H1 (cell line): ENCODE measurements around the gene BRINP3. TPM values are rescaled to one million over a fixed set of nuclear protein-coding genes. Genes with fewer than 3 reads are reported as not detected.

Experiments
- CTCF ChIA-PET: fragments of 300-600 bp; sonication (Branson Sonifier 250); formaldehyde crosslinking; loops from one replicate; lab custom pipeline; 2021; ENCODE audit not compliant: partially characterized antibody; lab: Charles Lee
- POLR2A ChIA-PET: fragments of 300-600 bp; sonication (Branson Sonifier 250); formaldehyde crosslinking; loops from one replicate; lab custom pipeline; 2021; ENCODE audit warnings: inconsistent platforms; ENCODE audit not compliant: partially characterized antibody; lab: Charles Lee
- DNase-seq, 2 experiments: peaks; one replicate each; pipeline versions ENCODE4 v3.0.0 to v3.0.0-alpha.2; 2010 to 2022; ENCODE audit warnings: low spot score in 2 of 2, low read depth in 1 of 2, mixed read lengths in 1 of 2
- FAIRE-seq: peaks from 2 replicates; lab custom pipeline; 2011; peaks lifted over from hg19 to GRCh38; lab: Jason Lieb, UNC
- H2AFZ ChIP-seq: 2 replicates; pipeline ENCODE4 v1.8.1; 2012; ENCODE audit warnings: low read length, inconsistent platforms
- H2AK5ac ChIP-seq: 2 replicates; pipeline ENCODE4 v1.6.1; 2013; ENCODE audit warnings: low read depth, low read length
- H2BK120ac ChIP-seq: replicated peaks from 2 replicates; pipeline ENCODE3; 2013; ENCODE audit warnings: low read depth, low read length, inconsistent platforms
- H2BK12ac ChIP-seq: 2 replicates; pipeline ENCODE4 v1.6.1; 2013; ENCODE audit warnings: low read depth, low read length
- H2BK15ac ChIP-seq: 2 replicates; pipeline ENCODE4 v1.6.1; 2013; ENCODE audit warnings: low read length
- H2BK20ac ChIP-seq: 2 replicates; pipeline ENCODE4 v1.6.1; 2013; ENCODE audit warnings: low read length
- H2BK5ac ChIP-seq: 2 replicates; pipeline ENCODE4 v1.6.1; 2013; ENCODE audit warnings: low read depth, low read length
- H3K14ac ChIP-seq: 2 replicates; pipeline ENCODE4 v1.6.1; 2013; ENCODE audit warnings: inconsistent platforms; ENCODE audit not compliant: insufficient read length
- H3K18ac ChIP-seq: 2 replicates; pipeline ENCODE4 v1.6.1; 2013; ENCODE audit warnings: low read length; ENCODE audit errors: extremely low read depth
- H3K23ac ChIP-seq: 2 replicates; pipeline ENCODE4 v1.6.1; 2013; ENCODE audit warnings: inconsistent platforms; ENCODE audit not compliant: insufficient read length
- H3K23me2 ChIP-seq: 2 replicates; pipeline ENCODE4 v1.6.1; 2013; ENCODE audit warnings: low read depth, low read length
- H3K27ac ChIP-seq: 2 replicates; pipeline ENCODE4 v1.6.1; 2011; ENCODE audit warnings: low read depth, low read length, inconsistent platforms
- H3K27me3 ChIP-seq, 4 experiments: replicated peaks in 1 of 4; 1 replicate in 1 of 4; 2 replicates in 3 of 4; pipeline versions ENCODE4 v1.6.1 to v1.8.1; 2011 to 2013; ENCODE audit warnings: low read length in 3 of 4, mild to moderate bottlenecking in 3 of 4, inconsistent platforms in 2 of 4, mixed read lengths in 2 of 4, moderate library complexity in 1 of 4; ENCODE audit not compliant: control insufficient read depth in 3 of 4, insufficient read depth in 3 of 4; ENCODE audit errors: extremely low read depth in 1 of 4
- H3K36me3 ChIP-seq, 4 experiments: 2 replicates each; pipeline versions ENCODE4 v1.6.1 to v1.8.1; 2011 to 2013; ENCODE audit warnings: mild to moderate bottlenecking in 4 of 4, low read length in 3 of 4, moderate library complexity in 2 of 4, control low read depth in 1 of 4, inconsistent platforms in 1 of 4; ENCODE audit not compliant: insufficient read depth in 4 of 4, control insufficient read depth in 2 of 4
- H3K4ac ChIP-seq: replicated peaks from 2 replicates; pipeline ENCODE3; 2013; ENCODE audit warnings: low read length, low read depth, mixed read lengths, inconsistent platforms; ENCODE audit not compliant: insufficient read length
- H3K4me1 ChIP-seq, 4 experiments: replicated peaks in 1 of 4; 1 replicate in 1 of 4; 2 replicates in 3 of 4; pipeline versions ENCODE4 v1.6.1 to v1.8.1; 2011 to 2013; ENCODE audit warnings: low read length in 3 of 4, inconsistent platforms in 2 of 4, mixed read lengths in 1 of 4; ENCODE audit not compliant: insufficient read depth in 4 of 4, control insufficient read depth in 3 of 4
- H3K4me2 ChIP-seq, 2 experiments: 2 replicates each; pipeline versions ENCODE4 v1.6.1 to v1.8.1; 2011 to 2013; ENCODE audit warnings: low read depth in 2 of 2, low read length in 2 of 2, control low read depth in 1 of 2, inconsistent platforms in 1 of 2, mild to moderate bottlenecking in 1 of 2; ENCODE audit not compliant: insufficient read depth in 1 of 2
- H3K4me3 ChIP-seq, 4 experiments: fragments of 200-600, 300-600 bp in 1 of 4; sonication (generic), shearing (Covaris generic), sonication (Bioruptor Twin) in 1 of 4; 2 replicates each; pipeline versions ENCODE4 v1.5.1 to v1.8.1; 2011 to 2016; ENCODE audit warnings: low read length in 4 of 4, low read depth in 3 of 4, control low read depth in 2 of 4, inconsistent platforms in 2 of 4, mild to moderate bottlenecking in 2 of 4, mixed read lengths in 1 of 4, moderate library complexity in 1 of 4; ENCODE audit not compliant: insufficient read depth in 2 of 4; ENCODE audit errors: extremely low read depth in 1 of 4
- H3K56ac ChIP-seq: replicated peaks from 2 replicates; pipeline ENCODE3; 2013; ENCODE audit warnings: low read depth, mild to moderate bottlenecking, mixed read lengths, low read length, inconsistent platforms; ENCODE audit not compliant: insufficient read length
- H3K79me1 ChIP-seq: 2 replicates; pipeline ENCODE4 v1.6.1; 2013; ENCODE audit warnings: low read depth, low read length, control low read depth
- H3K79me2 ChIP-seq, 2 experiments: 2 replicates each; pipeline versions ENCODE4 v1.6.1 to v1.8.1; 2012 to 2013; ENCODE audit warnings: low read length in 2 of 2, mild to moderate bottlenecking in 2 of 2, inconsistent platforms in 1 of 2; ENCODE audit not compliant: insufficient read depth in 2 of 2, control insufficient read depth in 1 of 2
- H3K9ac ChIP-seq, 4 experiments: replicated peaks in 1 of 4; 1 replicate in 1 of 4; 2 replicates in 3 of 4; pipeline versions ENCODE4 v1.6.1 to v1.8.1; 2011 to 2013; ENCODE audit warnings: low read depth in 3 of 4, low read length in 3 of 4, control low read depth in 2 of 4, mild to moderate bottlenecking in 2 of 4, moderate library complexity in 2 of 4, inconsistent platforms in 1 of 4; ENCODE audit errors: extremely low read depth in 1 of 4
- H3K9me3 ChIP-seq, 2 experiments: 2 replicates each; pipeline versions ENCODE4 v1.6.1 to v1.8.1; 2012 to 2013; ENCODE audit warnings: mild to moderate bottlenecking in 2 of 2, moderate library complexity in 2 of 2, control low read depth in 1 of 2, inconsistent platforms in 1 of 2, low read depth in 1 of 2, low read length in 1 of 2, mixed read lengths in 1 of 2; ENCODE audit not compliant: insufficient read depth in 2 of 2
- H4K20me1 ChIP-seq, 2 experiments: replicated peaks in 1 of 2; 2 replicates each; pipeline versions ENCODE3 to v1.8.1; 2011 to 2013; ENCODE audit warnings: inconsistent platforms in 2 of 2, low read length in 2 of 2, mild to moderate bottlenecking in 1 of 2; ENCODE audit not compliant: insufficient read depth in 2 of 2, control insufficient read depth in 1 of 2
- H4K5ac ChIP-seq: 2 replicates; pipeline ENCODE4 v1.6.1; 2013; ENCODE audit warnings: low read length, low read depth, mixed read lengths, inconsistent platforms; ENCODE audit not compliant: insufficient read length
- H4K8ac ChIP-seq: 2 replicates; pipeline ENCODE4 v1.8.0; 2013; ENCODE audit warnings: mild to moderate bottlenecking, moderate library complexity, low read length, inconsistent platforms; ENCODE audit not compliant: insufficient read depth; ENCODE audit errors: extremely low read depth
- H4K91ac ChIP-seq: replicated peaks from 2 replicates; pipeline ENCODE3; 2013; ENCODE audit warnings: low read length, mixed read lengths, inconsistent platforms; ENCODE audit not compliant: insufficient read length
- PHF8 ChIP-seq: fragments of 200-600 bp; sonication (generic); conservative IDR thresholded peaks from 2 replicates; pipeline ENCODE4 v1.7.1; 2012; ENCODE audit warnings: low read depth, mild to moderate bottlenecking, inconsistent platforms, low read length, moderate library complexity
- SIRT6 ChIP-seq: IDR thresholded peaks from one replicate; pipeline ENCODE4 v1.7.1; 2012; ENCODE audit warnings: low read length, inconsistent platforms
- TBP ChIP-seq: IDR thresholded peaks from 2 replicates; pipeline ENCODE4 v1.6.1; 2011; ENCODE audit warnings: low read depth, low read length, improper control_type of control experiment
- TCF12 ChIP-seq: IDR thresholded peaks from 2 replicates; pipeline ENCODE4 v1.6.1; 2011; ENCODE audit warnings: low read depth, mild to moderate bottlenecking, low read length
- WGBS, 2 experiments: shearing (Covaris generic) in 1 of 2; methylation state at CpG; one replicate each; pipeline versions ENCODE4 v1.1.6 to v1.1.7; 2013 to 2015; ENCODE audit warnings: low lambda C conversion rate in 2 of 2, mixed read lengths in 2 of 2, inconsistent platforms in 1 of 2, low coverage in 1 of 2, missing lambda C conversion rate in 1 of 2; ENCODE audit not compliant: insufficient replicate concordance in 2 of 2, insufficient coverage in 1 of 2, insufficient read length in 1 of 2; ENCODE audit errors: extremely low coverage in 1 of 2, missing lambda C conversion rate in 1 of 2; 5-methylcytosine and 5-hydroxymethylcytosine counted together
- polyA plus RNA-seq, 7 experiments: library from polyadenylated mRNA; depleted of rRNA in 3 of 7; stranded (reverse) in 5 of 7; unstranded in 2 of 7; fragments of >200 nt in 5 of 7; fragments of 200-250 nt in 2 of 7; gene quantifications; 1 replicate in 5 of 7; 2 replicates in 1 of 7; 4 replicates in 1 of 7; pipeline versions ENCODE4 v1.2.1 to v1.2.3, GENCODE V29; 2011 to 2013; ENCODE audit warnings: missing spikeins in 2 of 7, mixed read lengths in 2 of 7
- total RNA-seq: library from RNA; stranded (reverse); fragmentation: NEBNext Ultra II Directional; extraction: Animal tissue kit (Norgen Biotek cat#: 25700); gene quantifications from 2 replicates; pipeline ENCODE4 v1.2.1, GENCODE V29; 2021

Gene BRINP3
- total and polyA plus RNA-seq, 2 of the 8 experiments (the other 6 are each of a cell fraction or from before 2014, with no cell fraction given) = not detected

GRCh38 chr1:190273161-190273560 is 204.5 kb downstream of the BRINP3 start:
- no peak overlapping the region for H3K14ac ChIP-seq
- H3K18ac ChIP-seq = no peak overlapping the region
- DNase-seq (no peak), FAIRE-seq (no peak)
- H3K79me2 ChIP-seq = no peaks in the 10 kb centered on the region
- no peaks in the 10 kb centered on the region for H3K4me1 ChIP-seq
- no peak overlapping the region for H3K56ac ChIP-seq
- no peak overlapping the region for H2AK5ac ChIP-seq
- no peak overlapping the region for H2BK12ac ChIP-seq
- POLR2A ChIA-PET = no interaction called here
- no peak overlapping the region for H2BK120ac ChIP-seq
- no peaks in the 10 kb centered on the region for H3K79me1 ChIP-seq
- no peaks in the 10 kb centered on the region for H3K23me2 ChIP-seq
- 93% methylated on average over 2 of the region's 2 CpGs; no CpG with 5 or more reads in 1 of the 2 experiments for WGBS, 2 experiments
- no peaks in the 10 kb centered on the region for H3K27me3 ChIP-seq
- no peak overlapping the region for H3K27ac ChIP-seq
- no peak overlapping the region for H2BK15ac ChIP-seq
- CTCF ChIA-PET = no interaction called here
- no peak overlapping the region for H2BK5ac ChIP-seq
- H3K23ac ChIP-seq = no peak overlapping the region
- no peaks in the 10 kb centered on the region for H3K9me3 ChIP-seq
- no peak overlapping the region for H3K9ac ChIP-seq
- H4K91ac ChIP-seq = no peak overlapping the region
- H2BK20ac ChIP-seq = no peak overlapping the region
- no peak overlapping the region for H3K4ac ChIP-seq
- no peak overlapping the region for H2AFZ ChIP-seq
- no peaks in the 10 kb centered on the region for H4K20me1 ChIP-seq
- no peak overlapping the region for H3K4me2 ChIP-seq
- H3K4me3 ChIP-seq = no peak overlapping the region
- no peaks in the 10 kb centered on the region for H3K36me3 ChIP-seq
- no peak overlapping the region for H4K8ac ChIP-seq
- no peak overlapping the region for H4K5ac ChIP-seq
- TF ChIP-seq TBP (no peak), SIRT6 (no peak), TCF12 (no peak), PHF8 (no peak)
